Nephron progenitor cell (in vitro differentiated cells): ENCODE results near the gene C1QTNF2.

Experiments used
- DNase-seq: peaks from one replicate; pipeline ENCODE4 v3.0.0; 2021
- H3K27ac Mint-ChIP-seq: 2 replicates; pipeline ENCODE4 v1.8.0; 2021; ENCODE audit warnings: mild to moderate bottlenecking, moderate library complexity, mixed read lengths
- H3K27me3 Mint-ChIP-seq: 2 replicates; pipeline ENCODE4 v1.8.0; 2021; ENCODE audit warnings: mild to moderate bottlenecking, low read depth, mixed read lengths; ENCODE audit not compliant: poor library complexity
- H3K36me3 Mint-ChIP-seq: 2 replicates; pipeline ENCODE4 v1.8.0; 2021; ENCODE audit warnings: low read depth, mixed read lengths
- H3K4me1 Mint-ChIP-seq: 2 replicates; pipeline ENCODE4 v1.8.0; 2021; ENCODE audit warnings: mixed read lengths
- H3K4me3 Mint-ChIP-seq: 2 replicates; pipeline ENCODE4 v1.8.0; 2021; ENCODE audit warnings: mild to moderate bottlenecking, moderate library complexity, mixed read lengths
- H3K9me3 Mint-ChIP-seq: 2 replicates; pipeline ENCODE4 v1.8.0; 2021; ENCODE audit warnings: mild to moderate bottlenecking, moderate library complexity, mixed read lengths
- CTCF ChIP-seq: fragments of 200-600 bp; sonication (generic); IDR thresholded peaks from 2 replicates; pipeline ENCODE4 v1.5.0; 2021; ENCODE audit warnings: antibody characterized with exemption

The C1QTNF2 gene

GRCh38 chr5:160303690-160304089, 66.7 kb downstream of the C1QTNF2 start:
- Mint-ChIP-seq H3K27ac (no peak overlapping the region), H3K4me3 (no peak overlapping the region), H3K36me3 (peaks cover 60% of the 10 kb centered on the region), H3K9me3 (no peaks in the 10 kb centered on the region), H3K4me1 (peaks cover 63% of the 10 kb centered on the region), H3K27me3 (peaks cover 4% of the 10 kb centered on the region)
- no peak for TF ChIP-seq CTCF
- no peak for DNase-seq

DNA sequence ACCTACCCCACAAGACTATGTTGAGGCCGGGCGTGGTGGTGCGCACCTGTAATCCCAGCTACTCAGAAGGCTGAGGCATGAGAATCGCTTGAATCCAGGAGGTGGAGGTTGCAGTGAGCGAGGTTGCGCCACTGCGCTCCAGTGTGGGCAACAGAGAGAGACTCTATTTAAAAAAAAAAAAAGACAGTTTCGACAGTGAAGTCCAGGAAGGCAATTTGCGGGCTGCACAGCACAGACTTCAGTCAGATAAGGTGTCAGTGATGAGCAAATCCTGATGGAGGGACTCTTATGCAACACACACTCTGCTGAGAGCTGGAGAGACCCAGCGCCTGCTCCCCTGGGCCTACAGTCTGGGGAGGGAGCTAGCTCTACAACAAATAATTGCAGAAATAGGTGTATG, 72.2 kb downstream of the C1QTNF2 start:
- no peak for TF ChIP-seq CTCF
- peaks cover 2% of the 10 kb centered on the region for H3K27me3 Mint-ChIP-seq
- peaks cover 58% of the 10 kb centered on the region for H3K36me3 Mint-ChIP-seq
- H3K4me1 Mint-ChIP-seq, result peaks cover 46% of the 10 kb centered on the region
- no peak for DNase-seq
- H3K9me3 Mint-ChIP-seq, result no peaks in the 10 kb centered on the region
- no peak overlapping the region for H3K4me3 Mint-ChIP-seq
- H3K27ac Mint-ChIP-seq, result no peak overlapping the region

- no peak for TF ChIP-seq CTCF
- H3K36me3 Mint-ChIP-seq, result peaks cover 55% of the 10 kb centered on the region
- H3K4me3 Mint-ChIP-seq, result no peak overlapping the region
- no peak overlapping the region for H3K27ac Mint-ChIP-seq
- DNase-seq, result no peak
- H3K4me1 Mint-ChIP-seq, result peaks cover 46% of the 10 kb centered on the region
- no peaks in the 10 kb centered on the region for H3K9me3 Mint-ChIP-seq
- peaks cover 2% of the 10 kb centered on the region for H3K27me3 Mint-ChIP-seq
Observed at GRCh38 chr5:160297776-160298175, 72.7 kb downstream of the C1QTNF2 start.
